ENCODE data around the gene HOXB4. TPM values are rescaled to one million over a fixed set of nuclear protein-coding genes. Genes with fewer than 3 reads are reported as not detected.

Gene HOXB4
- total RNA-seq, 1 donor from 2014 or later, result 5.8 TPM

- DNase-seq (no peak), ATAC-seq (no peak)
- peak overlapping the region; percentile 92 for H3K27ac ChIP-seq
- H3K4me3 ChIP-seq, result peak overlapping the region; percentile 62
- peaks cover 81% of the 10 kb centered on the region for H3K27me3 ChIP-seq (ENCODE audit: low read depth)
- peaks cover 21% of the 10 kb centered on the region for H3K4me1 ChIP-seq
- H3K36me3 ChIP-seq, result no peaks in the 10 kb centered on the region
- no peak for TF ChIP-seq CTCF (IDR thresholded peaks at IDR 0.05)
- no peaks in the 10 kb centered on the region for H3K9me3 ChIP-seq
- intact Hi-C loops (cut with DNase I), result no loop called here
Measured at GRCh38 chr17:48575673-48576478, 2.3 kb downstream of the HOXB4 start.

- Histone ChIP-seq H3K9me3 (no peaks in the 10 kb centered on the region), H3K36me3 (no peaks in the 10 kb centered on the region), H3K27me3 (ENCODE audit: low read depth) (peaks cover 81% of the 10 kb centered on the region), H3K27ac (peak overlapping the region; percentile 92), H3K4me1 (peaks cover 21% of the 10 kb centered on the region), H3K4me3 (peak overlapping the region; percentile 62)
- intact Hi-C loops (cut with DNase I), result no loop called here
- DNase-seq, result no peak
- TF ChIP-seq CTCF (IDR thresholded peaks at IDR 0.05), result no peak
- ATAC-seq, result no peak
Measured at GRCh38 chr17:48575066-48575582, 3.0 kb downstream of the HOXB4 start.

GRCh38 chr17:48574505-48575065 lies 3.6 kb downstream of the HOXB4 start:
- ATAC-seq, result no peak
- H3K27ac ChIP-seq, result peak overlapping the region; percentile 92
- peaks cover 21% of the 10 kb centered on the region for H3K4me1 ChIP-seq
- DNase-seq, result no peak
- TF ChIP-seq CTCF (IDR thresholded peaks at IDR 0.05), result no peak
- H3K4me3 ChIP-seq, result peak overlapping the region; percentile 62
- intact Hi-C loops (cut with DNase I), result no loop called here
- no peaks in the 10 kb centered on the region for H3K36me3 ChIP-seq
- H3K9me3 ChIP-seq, result no peaks in the 10 kb centered on the region
- H3K27me3 ChIP-seq (ENCODE audit: low read depth), result peaks cover 81% of the 10 kb centered on the region

GRCh38 chr17:48571826-48572417 lies 6.2 kb downstream of the HOXB4 start:
- H3K4me3 ChIP-seq, result peak overlapping the region; percentile 30
- ATAC-seq, result no peak
- no peaks in the 10 kb centered on the region for H3K36me3 ChIP-seq
- intact Hi-C loops (cut with DNase I), result no loop called here
- H3K9me3 ChIP-seq, result no peaks in the 10 kb centered on the region
- peaks cover 86% of the 10 kb centered on the region for H3K27me3 ChIP-seq (ENCODE audit: low read depth)
- DNase-seq, result no peak
- H3K27ac ChIP-seq, result peak overlapping the region; percentile 92
- TF ChIP-seq CTCF (IDR thresholded peaks at IDR 0.05), result no peak
- H3K4me1 ChIP-seq, result peaks cover 25% of the 10 kb centered on the region

GRCh38 chr17:48571024-48571818 lies 6.9 kb downstream of the HOXB4 start:
- no peak for TF ChIP-seq CTCF (IDR thresholded peaks at IDR 0.05)
- Histone ChIP-seq H3K27ac (peak overlapping the region; percentile 92), H3K9me3 (no peaks in the 10 kb centered on the region), H3K36me3 (no peaks in the 10 kb centered on the region), H3K4me3 (peak overlapping the region; percentile 34), H3K27me3 (ENCODE audit: low read depth) (peaks cover 83% of the 10 kb centered on the region), H3K4me1 (peaks cover 27% of the 10 kb centered on the region)
- intact Hi-C loops (cut with DNase I), result no loop called here
- ATAC-seq (no peak), DNase-seq (no peak)
